Mononuclear cell (primary cell): ENCODE data around the gene PTPN20. TPM values are rescaled to one million over a fixed set of nuclear protein-coding genes. Genes with fewer than 3 reads are reported as not detected.

Experiments
- H3K27me3 ChIP-seq: 2 replicates; pipeline ENCODE4 v1.6.0; 2011; ENCODE audit warnings: low read length, control low read depth; ENCODE audit not compliant: insufficient read depth
- H3K4me1 ChIP-seq: 2 replicates; pipeline ENCODE4 v1.5.1; 2011; ENCODE audit warnings: mild to moderate bottlenecking, low read length, control low read depth; ENCODE audit not compliant: insufficient read depth
- H3K4me3 ChIP-seq: 2 replicates; pipeline ENCODE4 v1.5.1; 2011; ENCODE audit warnings: mild to moderate bottlenecking, low read length, moderate library complexity
- H3K9me3 ChIP-seq: 2 replicates; pipeline ENCODE4 v1.5.1; 2011; ENCODE audit warnings: low read depth, mild to moderate bottlenecking, control low read depth, low read length
- total RNA-seq: library from RNA; depleted of rRNA; stranded (reverse); fragments of >200 nt; gene quantifications from one replicate; pipeline ENCODE4 v1.2.3, GENCODE V29; 2012

PTPN20 gene
- total RNA-seq, 1 donor, result 0.73 TPM

DNA sequence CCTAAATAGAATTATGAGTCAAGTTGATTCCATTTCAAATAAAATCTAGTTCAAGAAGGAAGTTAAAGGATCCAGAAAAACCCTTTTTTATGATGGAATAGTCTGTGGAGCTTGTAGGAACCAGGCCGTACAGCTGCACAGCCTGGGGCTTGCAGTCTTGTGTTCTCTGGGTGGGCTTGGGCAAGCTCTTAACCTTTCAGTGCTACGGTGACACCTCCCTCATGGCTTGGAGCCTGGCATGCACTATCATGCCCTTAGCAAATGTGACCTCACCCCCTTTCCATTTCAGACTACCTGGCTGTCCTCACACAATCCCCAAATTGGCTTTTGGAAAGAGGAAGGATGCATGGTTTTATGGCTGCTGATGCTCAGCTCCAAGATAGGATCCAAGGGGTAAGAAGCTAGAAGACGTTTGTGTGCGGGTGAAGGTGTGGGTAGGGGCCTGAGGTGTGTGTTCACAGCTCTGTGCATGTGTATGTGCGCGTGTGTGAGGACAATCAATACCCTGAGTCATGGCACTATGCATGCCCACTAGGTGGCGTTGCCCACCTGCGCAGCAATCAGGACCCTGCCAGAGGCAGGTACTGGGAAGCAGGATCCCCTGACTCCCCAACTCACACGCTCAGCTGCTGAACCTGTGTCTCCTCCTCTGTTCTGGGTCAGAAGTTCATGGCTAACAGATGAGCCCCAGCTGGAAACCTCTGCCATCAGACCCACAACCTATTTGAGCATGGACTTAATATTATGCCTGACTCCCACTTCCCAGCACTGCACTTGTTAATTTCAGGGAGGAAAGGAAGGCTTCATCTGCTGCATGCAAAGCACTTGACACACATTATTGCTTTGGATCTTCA lies 113.4 kb downstream of the PTPN20 start:
- no peak overlapping the region for H3K4me3 ChIP-seq
- H3K4me1 ChIP-seq, result no peaks in the 10 kb centered on the region
- H3K27me3 ChIP-seq, result no peaks in the 10 kb centered on the region
- H3K9me3 ChIP-seq, result no peaks in the 10 kb centered on the region

DNA sequence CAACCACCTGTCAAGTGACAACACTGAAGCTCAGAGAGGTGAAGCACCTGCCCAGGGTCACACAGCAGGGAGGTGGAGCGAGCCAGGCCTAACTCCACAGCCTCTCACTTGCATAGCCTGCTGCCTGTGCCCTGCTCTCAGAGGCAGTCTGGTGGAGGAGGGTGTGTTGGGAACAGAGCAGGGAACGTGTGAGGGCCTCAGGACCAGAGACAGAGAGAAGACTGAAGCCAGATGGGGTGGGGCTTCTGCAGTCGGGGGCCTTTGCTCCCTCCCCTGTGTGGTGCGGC lies 114.0 kb downstream of the PTPN20 start:
- Histone ChIP-seq H3K4me1 (no peaks in the 10 kb centered on the region), H3K27me3 (no peaks in the 10 kb centered on the region), H3K9me3 (no peaks in the 10 kb centered on the region), H3K4me3 (no peak overlapping the region)

DNA sequence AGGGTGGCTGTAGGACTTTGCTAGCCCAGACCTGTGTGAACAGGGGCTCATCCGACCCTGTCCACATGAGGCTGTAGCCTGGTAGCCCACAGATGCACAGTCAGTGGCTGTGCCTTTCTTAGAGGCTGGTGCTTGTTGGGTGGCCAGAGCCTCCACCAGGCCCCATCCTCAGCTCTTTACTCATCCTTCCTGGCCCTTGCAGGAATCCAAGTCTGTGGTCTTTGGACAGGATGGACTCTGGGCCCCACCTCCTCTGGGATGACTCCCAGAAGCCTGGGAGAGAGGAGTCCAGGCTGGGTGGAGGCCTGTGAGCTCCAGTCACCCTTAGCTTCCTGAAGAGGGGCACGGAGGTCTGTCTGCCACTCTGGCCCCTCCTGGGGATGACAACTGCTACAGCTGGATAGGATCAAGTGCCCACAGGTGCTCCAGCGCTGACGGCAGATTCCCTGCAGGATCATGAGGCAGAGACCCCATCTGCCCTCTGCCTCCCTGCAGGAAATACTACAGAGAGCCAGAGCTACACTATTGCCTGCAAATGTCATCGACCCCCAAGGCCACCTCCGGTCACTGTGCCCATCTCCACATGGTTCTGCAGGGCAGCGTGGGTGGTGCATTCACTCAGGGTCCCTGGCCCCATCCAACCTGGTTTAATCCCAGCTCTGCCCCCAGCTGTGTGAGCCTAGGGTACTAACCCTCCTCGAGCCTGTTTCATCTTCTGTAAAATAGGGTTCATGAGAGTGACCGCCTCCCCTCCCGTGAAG lies 114.5 kb downstream of the PTPN20 start:
- Histone ChIP-seq H3K27me3 (no peaks in the 10 kb centered on the region), H3K9me3 (no peaks in the 10 kb centered on the region), H3K4me3 (no peak overlapping the region), H3K4me1 (no peaks in the 10 kb centered on the region)

DNA sequence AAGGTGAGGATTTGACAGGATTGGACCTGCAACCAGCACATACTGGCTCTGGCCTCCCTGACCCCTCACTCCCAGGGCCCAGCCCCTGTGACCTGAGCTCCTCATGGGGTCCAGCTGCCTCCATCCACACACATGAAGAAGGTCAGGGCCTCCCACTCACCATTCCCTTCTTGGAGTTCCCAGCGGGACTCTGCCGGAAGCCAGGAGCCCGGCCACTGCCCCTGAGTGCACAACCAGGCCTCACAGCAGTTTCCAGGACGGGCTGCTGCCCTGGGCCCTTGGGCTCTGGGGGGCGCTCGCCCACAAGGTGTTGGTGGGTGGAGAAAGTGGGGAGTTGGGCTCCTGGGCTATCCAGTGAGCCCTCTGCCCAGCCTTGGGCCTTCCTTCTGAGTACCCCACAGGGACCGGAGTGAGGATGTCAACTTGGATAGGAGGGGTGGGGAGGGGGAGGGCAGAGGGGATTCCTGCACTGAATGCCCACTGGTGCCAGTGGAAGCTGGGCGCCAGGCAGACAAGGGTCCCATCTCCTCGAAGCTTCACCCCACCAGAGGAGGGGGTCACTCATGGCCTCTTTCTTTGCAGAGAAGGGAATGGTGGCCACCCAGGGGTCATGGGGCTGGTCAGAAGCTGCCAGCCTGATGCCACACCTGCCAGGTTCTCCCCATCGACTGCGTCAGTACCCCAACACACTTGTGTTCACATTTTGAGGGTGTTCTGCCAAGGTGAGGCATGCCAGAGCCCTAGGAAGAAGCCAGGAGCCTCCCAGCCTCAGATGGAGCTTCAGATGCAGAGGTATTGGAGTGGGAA lies 115.3 kb downstream of the PTPN20 start:
- no peaks in the 10 kb centered on the region for H3K27me3 ChIP-seq
- H3K4me1 ChIP-seq, result no peaks in the 10 kb centered on the region
- no peak overlapping the region for H3K4me3 ChIP-seq
- no peaks in the 10 kb centered on the region for H3K9me3 ChIP-seq

DNA sequence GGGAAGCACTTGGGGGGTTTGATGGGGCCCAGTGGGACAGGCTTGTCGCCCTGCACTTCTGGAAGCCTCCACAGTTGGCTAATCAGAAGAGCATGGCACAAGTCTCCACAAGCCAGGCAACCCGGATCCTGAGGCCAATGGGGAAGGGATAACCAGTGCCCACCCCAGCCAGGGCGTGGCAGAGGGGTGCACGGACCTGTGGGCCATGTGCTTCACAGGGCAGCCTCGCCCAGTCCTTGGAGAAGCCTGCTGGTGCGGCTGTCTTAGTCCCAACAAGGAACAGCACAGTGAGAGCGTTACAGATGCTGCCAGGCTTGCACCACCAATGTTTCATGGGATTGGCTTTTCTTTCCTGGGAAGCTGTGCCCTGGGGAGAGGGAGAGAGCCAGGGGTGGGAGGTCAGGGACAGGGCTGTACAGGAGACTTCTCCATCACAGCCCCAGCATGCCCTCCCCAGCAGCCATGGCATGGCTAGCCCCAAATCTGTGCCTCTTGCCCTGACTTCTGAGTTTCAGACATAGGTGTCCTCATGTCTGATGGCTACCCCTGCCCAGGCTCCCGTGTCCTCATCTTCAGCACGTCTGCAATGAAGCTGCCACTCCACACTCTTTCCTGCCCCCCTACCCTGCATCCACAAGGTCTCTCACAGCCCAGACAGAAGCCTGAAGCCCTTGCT lies 116.0 kb downstream of the PTPN20 start:
- no peaks in the 10 kb centered on the region for H3K4me1 ChIP-seq

DNA sequence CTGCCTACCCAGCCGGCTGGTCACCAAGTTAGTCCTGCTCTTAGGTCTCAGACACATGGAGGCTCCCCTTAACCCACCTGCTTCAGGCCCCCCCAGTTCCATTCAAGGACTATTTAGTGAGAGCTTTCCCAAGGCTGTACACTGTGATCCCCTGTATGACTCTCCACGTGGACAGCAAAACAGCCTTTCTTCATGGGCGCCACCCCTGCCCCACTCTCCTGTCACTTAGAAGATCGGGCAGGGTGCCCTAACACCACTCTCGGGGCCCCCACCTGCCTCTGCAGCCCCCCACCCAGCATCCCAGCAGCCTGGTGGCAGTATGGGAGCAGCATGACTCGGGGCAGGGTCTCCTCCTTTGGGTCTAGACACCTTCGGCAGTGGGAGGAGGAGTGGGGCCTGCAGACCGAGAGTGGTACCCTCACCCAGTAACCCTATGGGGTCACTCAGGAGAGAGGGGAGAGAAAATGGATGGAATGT lies 116.6 kb downstream of the PTPN20 start:
- Histone ChIP-seq H3K27me3 (no peaks in the 10 kb centered on the region), H3K4me3 (no peak overlapping the region), H3K9me3 (no peaks in the 10 kb centered on the region), H3K4me1 (no peaks in the 10 kb centered on the region)

More for the DNA sequence above, 116.0 kb downstream of the PTPN20 start:
- H3K4me3 ChIP-seq, result no peak overlapping the region
- no peaks in the 10 kb centered on the region for H3K9me3 ChIP-seq
- no peaks in the 10 kb centered on the region for H3K27me3 ChIP-seq

DNA sequence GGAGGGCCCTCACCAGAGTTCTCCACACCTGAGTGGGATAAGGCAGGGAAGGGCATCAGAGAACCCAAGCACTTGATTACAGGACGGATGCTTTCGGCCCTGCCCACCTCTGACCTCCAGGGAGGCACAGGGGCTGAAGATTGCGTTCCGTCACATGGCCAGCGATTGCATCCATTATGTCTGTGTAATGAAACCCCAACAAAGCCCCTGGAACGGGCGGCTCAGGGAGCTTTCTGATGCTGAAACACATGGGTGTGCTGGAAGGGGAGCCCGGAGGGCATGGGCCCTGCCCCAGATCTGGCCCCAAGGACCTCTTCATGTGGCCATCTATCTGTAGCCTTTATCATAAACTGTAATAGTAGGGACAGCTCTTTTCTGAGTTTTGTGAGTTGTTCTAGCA lies 117.2 kb downstream of the PTPN20 start:
- Histone ChIP-seq H3K4me1 (no peaks in the 10 kb centered on the region), H3K4me3 (no peak overlapping the region), H3K9me3 (no peaks in the 10 kb centered on the region), H3K27me3 (no peaks in the 10 kb centered on the region)

DNA sequence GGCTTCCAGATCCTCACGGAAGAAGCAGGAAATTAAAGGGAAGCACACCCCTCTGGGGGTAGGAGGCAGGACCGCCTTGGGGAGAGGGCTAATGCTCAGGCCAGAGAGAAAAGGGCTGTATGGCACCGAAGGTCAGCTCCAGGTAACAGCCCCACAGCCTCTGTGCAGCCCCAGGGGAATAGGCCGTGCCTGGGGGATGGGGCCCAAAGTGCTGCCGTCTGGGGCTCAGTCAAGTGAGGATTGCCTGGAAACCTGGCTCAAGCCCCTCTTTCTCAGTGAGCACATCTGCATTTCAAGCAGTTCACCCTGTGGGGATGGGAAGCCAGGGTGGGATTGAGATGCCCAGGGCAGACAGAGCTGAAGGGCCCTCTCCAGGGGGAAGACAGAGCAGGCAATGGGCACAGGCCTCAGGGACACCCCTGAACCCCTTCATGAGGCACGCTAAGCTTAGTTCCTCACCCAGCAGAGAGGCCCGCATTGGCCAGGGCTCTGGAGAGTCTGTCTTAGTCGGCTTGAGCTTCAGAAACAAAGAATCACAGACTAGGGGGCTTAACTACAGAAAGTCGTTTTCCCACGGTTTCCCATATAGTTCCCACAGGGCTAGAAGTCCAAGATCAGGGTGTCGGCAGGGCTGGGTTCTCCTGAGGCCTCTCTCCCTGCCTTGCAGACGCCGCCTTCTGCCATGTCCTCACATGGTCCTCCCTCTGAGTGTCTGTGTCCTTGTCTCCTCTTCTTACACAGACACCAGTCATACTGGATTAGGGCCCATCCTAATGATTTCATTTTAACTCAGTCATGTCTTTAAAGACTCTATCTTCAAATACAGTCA lies 118.2 kb downstream of the PTPN20 start:
- Histone ChIP-seq H3K9me3 (no peaks in the 10 kb centered on the region), H3K4me1 (no peaks in the 10 kb centered on the region), H3K27me3 (no peaks in the 10 kb centered on the region)

DNA sequence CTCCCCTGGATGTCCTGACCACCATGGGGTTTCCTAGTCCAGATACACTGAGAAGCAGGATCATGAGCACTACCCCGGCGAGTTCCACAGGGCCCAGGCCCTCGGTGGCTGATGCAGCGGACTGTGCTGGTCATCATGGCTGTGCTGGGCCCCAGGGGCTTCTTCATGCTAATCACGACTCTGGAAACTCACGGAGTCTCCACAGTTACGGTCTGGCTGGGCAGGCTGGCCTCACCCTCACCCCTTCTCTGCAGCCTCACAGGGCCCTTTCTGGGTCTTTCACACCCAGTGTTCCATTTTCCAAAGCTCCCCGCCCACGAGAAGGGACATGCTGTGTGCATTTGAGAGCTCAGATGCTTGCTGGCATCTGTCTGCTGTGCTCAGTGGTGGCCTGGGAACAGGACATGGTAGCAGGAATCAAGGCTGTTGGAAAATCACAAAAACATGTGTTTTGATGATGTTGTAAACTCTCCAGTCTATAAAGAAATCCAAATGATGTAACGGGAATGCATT lies 119.0 kb downstream of the PTPN20 start:
- no peaks in the 10 kb centered on the region for H3K9me3 ChIP-seq
- no peaks in the 10 kb centered on the region for H3K27me3 ChIP-seq
- no peaks in the 10 kb centered on the region for H3K4me1 ChIP-seq
- no peak overlapping the region for H3K4me3 ChIP-seq

More for the DNA sequence above, 118.2 kb downstream of the PTPN20 start:
- H3K4me3 ChIP-seq, result no peak overlapping the region

DNA sequence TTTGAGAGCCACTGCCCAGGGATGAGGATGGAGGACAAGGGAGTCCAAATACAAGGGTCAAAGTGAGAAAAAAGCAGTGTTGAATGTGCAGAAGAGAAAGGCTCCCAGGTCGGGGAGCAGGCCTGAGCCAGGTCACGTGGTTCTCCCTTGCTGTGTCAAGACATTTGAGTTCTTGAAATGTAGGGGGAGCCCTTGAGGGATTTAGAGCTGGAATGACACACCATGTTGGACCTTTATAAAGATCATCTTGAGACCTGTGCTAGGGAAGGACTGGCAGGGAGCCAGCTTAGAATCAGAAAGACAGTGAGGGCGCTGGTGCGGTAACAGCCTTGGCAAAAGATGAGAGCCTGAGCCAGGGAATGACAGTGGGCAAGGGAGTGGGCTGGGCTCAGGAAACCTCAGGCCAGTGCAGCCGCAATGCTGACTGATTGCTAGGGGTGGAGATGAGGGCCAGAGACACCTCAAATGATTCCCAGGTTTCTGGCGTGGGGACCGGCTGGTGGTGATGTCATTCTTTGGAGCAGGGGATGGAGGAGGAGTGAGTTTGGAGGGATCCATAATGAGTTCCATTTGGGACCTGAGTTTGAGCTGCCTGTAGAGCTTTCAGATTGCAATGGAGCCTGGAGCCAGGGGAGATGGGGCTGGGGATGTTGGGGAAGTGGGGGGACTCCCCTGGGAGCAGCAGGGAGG lies 120.1 kb downstream of the PTPN20 start:
- no peak overlapping the region for H3K4me3 ChIP-seq
- H3K4me1 ChIP-seq, result no peaks in the 10 kb centered on the region
- no peaks in the 10 kb centered on the region for H3K9me3 ChIP-seq
- no peaks in the 10 kb centered on the region for H3K27me3 ChIP-seq

DNA sequence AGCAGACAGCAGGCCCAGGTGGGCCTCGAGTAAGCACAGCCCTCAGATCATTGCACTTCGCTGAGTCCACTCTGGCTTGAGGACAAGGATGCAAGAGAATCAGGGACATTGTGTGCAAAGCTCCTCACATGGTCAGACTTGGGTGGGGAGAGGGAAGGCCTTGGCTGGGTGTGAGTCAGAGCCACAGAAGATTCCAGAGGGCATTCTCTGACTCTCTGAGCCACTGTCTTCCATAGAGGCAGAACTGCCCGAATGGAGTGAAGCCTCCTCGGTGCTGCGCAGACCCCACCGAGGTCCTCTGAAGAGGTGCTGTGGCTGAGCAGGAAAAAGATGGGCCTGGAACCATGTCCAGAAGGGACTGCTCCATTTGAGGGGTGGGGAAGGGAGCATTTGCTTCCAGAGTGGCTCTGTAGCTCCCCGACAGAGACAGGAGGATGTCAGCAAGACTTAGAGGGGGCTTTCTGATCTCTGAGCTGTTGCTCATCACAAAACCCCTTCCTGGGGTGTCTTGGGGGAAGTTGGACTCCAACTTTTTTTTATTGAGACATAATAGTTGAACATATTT lies 120.8 kb downstream of the PTPN20 start:
- Histone ChIP-seq H3K4me3 (no peak overlapping the region), H3K9me3 (no peaks in the 10 kb centered on the region), H3K27me3 (no peaks in the 10 kb centered on the region), H3K4me1 (no peaks in the 10 kb centered on the region)

DNA sequence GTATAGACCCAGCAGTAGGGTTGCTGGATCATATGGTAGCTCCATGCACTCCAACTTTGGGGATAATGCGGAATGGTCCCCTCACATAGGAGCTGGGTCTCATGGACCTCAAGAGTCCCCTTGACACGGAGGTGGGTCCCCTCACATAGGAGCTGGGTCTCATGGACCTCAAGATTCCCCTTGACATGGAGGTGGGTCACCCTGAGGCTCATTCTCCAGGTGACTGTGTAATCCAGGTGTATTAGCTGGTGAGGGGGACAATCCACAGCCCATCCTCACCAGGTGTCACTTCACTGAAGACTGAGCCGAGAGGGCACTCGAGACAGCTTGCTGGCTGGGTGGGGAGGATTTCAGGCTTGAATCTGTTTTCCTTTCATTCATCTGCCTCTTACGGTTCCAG lies 121.9 kb downstream of the PTPN20 start:
- Histone ChIP-seq H3K4me3 (no peak overlapping the region), H3K4me1 (no peaks in the 10 kb centered on the region), H3K27me3 (no peaks in the 10 kb centered on the region)

DNA sequence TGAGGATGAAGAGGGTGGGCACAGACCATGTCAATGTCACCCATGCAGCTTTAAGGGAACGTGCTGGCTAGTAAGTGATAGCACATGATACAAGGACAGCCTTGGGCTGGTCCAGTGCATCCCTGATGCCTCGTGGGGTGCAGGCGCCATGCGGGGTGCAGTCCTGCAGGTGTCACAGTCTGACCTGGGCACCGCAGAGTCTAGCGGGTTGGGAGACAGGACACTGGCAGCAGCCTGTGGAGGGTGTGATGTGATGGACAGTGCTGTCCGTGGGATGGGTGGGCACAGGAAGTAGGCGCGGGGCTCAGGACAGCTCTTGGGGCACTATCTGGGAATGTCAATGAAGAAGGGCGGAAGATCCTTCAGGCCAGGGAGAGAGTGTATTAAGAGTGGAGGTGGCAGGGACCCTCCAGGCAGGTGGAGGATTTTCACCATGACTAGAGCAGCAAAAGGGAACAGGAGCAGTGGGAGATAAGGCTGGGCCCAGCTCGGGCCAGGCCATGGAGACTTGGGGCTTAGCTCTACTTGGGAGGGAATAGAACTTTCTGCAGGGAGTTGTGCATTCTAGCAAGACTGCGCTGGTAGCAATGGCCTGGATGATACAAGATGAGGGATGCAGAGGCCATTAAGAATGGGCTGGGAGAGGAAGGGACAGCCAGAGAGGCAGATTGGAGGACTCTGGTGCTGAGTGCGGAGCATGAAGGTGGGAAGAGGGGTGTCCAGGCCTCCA lies 122.5 kb downstream of the PTPN20 start:
- H3K4me1 ChIP-seq, result no peaks in the 10 kb centered on the region
- H3K27me3 ChIP-seq, result no peaks in the 10 kb centered on the region
- no peaks in the 10 kb centered on the region for H3K9me3 ChIP-seq
- H3K4me3 ChIP-seq, result no peak overlapping the region

More for the DNA sequence above, 121.9 kb downstream of the PTPN20 start:
- H3K9me3 ChIP-seq, result no peaks in the 10 kb centered on the region
